Measurements from ENCODE around the gene TSPAN31. TPM values are rescaled to one million over a fixed set of nuclear protein-coding genes. Genes with fewer than 3 reads are reported as not detected.
A peak's percentile ranks its signal among the peaks of the same experiment; 100 is the strongest.

Gene TSPAN31
- polyA plus RNA-seq, 1 donor (not counting 4 experiments of a cell fraction or from before 2014, with no cell fraction given): 47.7 TPM

DNA sequence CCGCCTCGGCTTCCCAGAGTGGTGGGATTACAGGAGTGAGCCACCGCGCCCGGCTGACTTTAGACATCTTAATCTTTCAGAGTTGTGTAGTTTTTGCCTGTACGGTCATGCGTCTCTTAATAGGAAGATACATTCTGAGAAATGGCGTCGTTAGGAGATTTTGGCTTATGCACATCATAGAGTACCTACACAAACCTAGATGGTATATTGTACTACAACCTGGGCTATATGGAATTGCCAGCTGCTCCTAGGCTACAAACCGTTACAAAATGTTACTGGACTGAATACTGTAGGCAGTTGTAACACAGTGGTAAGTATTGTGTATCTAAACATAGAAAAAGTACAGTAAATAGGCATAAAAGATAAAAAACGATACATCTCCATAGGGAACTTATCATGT, 39.0 kb downstream of the TSPAN31 start:
- Histone ChIP-seq H3K79me2 (ENCODE audit: control insufficient read depth, insufficient read depth, low read length) (peaks cover 16% of the 10 kb centered on the region), H3K9me3 (ENCODE audit: control insufficient read depth, low read depth, low read length) (no peaks in the 10 kb centered on the region), H3K9ac (ENCODE audit: control insufficient read depth, extremely low read depth, insufficient read depth, low read length) (no peak overlapping the region), H3K9me1 (ENCODE audit: control insufficient read depth, extremely low read depth, insufficient read depth, low read length) (no peaks in the 10 kb centered on the region), H3K27ac (ENCODE audit: control insufficient read depth, insufficient read depth, low read length) (no peak overlapping the region), H3K4me2 (ENCODE audit: control insufficient read depth, extremely low read depth, insufficient read depth, low read depth, low read length) (peak overlapping the region; percentile 97), H2AFZ (ENCODE audit: control insufficient read depth, low read length) (no peak overlapping the region), H3K4me1 (ENCODE audit: control insufficient read depth, extremely low read depth, insufficient read depth, low read length) (peaks cover 8% of the 10 kb centered on the region), H3K36me3 (ENCODE audit: control insufficient read depth in 2 of 2, extremely low read depth in 1 of 2, insufficient read depth in 2 of 2, low read length in 2 of 2) (peaks cover 11 to 18% of the 10 kb centered on the region in 2 experiments), H4K20me1 (ENCODE audit: control insufficient read depth, extremely low read depth, insufficient read depth, low read length) (no peaks in the 10 kb centered on the region), H3K4me3 (ENCODE audit: control insufficient read depth in 2 of 3, extremely low read depth in 1 of 3, insufficient read depth in 2 of 3, low read depth in 1 of 3, low read length in 3 of 3) (no peak overlapping the region), H3K27me3 (ENCODE audit: control insufficient read depth, extremely low read depth, insufficient read depth, low read length) (no peaks in the 10 kb centered on the region)
- TF ChIP-seq EZH2 (IDR thresholded peaks at IDR 0.05; ENCODE audit: low read length) (no peak), CTCF (optimal IDR thresholded peaks at IDR 0.05 in 1 of 3, IDR thresholded peaks at IDR 0.05 in 1 of 3, conservative IDR thresholded peaks at IDR 0.05 in 1 of 3; ENCODE audit: extremely low read depth in 1 of 3, insufficient read depth in 2 of 3, low read length in 3 of 3) (no peak)
- DNase-seq (ENCODE audit: low read depth, low spot score) (no peak), FAIRE-seq (no peak)
- dilution Hi-C loops (cut with MboI; ENCODE audit: extremely low pct_ligation_motif_present, low sequenced_read_pairs): no loop called here

- FAIRE-seq (peak; percentile 73), DNase-seq (ENCODE audit: low read depth, low spot score) (peak; percentile 57)
- Histone ChIP-seq H4K20me1 (ENCODE audit: control insufficient read depth, extremely low read depth, insufficient read depth, low read length) (no peaks in the 10 kb centered on the region), H3K9ac (ENCODE audit: control insufficient read depth, extremely low read depth, insufficient read depth, low read length) (peak overlapping the region; percentile 24), H3K4me1 (ENCODE audit: control insufficient read depth, extremely low read depth, insufficient read depth, low read length) (peaks cover 19% of the 10 kb centered on the region), H3K9me1 (ENCODE audit: control insufficient read depth, extremely low read depth, insufficient read depth, low read length) (no peaks in the 10 kb centered on the region), H3K27me3 (ENCODE audit: control insufficient read depth, extremely low read depth, insufficient read depth, low read length) (no peaks in the 10 kb centered on the region), H3K36me3 (ENCODE audit: control insufficient read depth in 2 of 2, extremely low read depth in 1 of 2, insufficient read depth in 2 of 2, low read length in 2 of 2) (peaks cover 13 to 22% of the 10 kb centered on the region in 2 experiments), H3K27ac (ENCODE audit: control insufficient read depth, insufficient read depth, low read length) (peak overlapping the region; percentile 77), H3K9me3 (ENCODE audit: control insufficient read depth, low read depth, low read length) (no peaks in the 10 kb centered on the region), H3K4me2 (ENCODE audit: control insufficient read depth, extremely low read depth, insufficient read depth, low read depth, low read length) (peak overlapping the region; percentile 39), H3K79me2 (ENCODE audit: control insufficient read depth, insufficient read depth, low read length) (no peaks in the 10 kb centered on the region), H3K4me3 (ENCODE audit: control insufficient read depth in 2 of 3, extremely low read depth in 1 of 3, insufficient read depth in 2 of 3, low read depth in 1 of 3, low read length in 3 of 3) (no peak overlapping the region), H2AFZ (ENCODE audit: control insufficient read depth, low read length) (no peak overlapping the region)
- no peak for TF ChIP-seq EZH2 (IDR thresholded peaks at IDR 0.05; ENCODE audit: low read length)
- TF ChIP-seq CTCF (optimal IDR thresholded peaks at IDR 0.05 in 1 of 3, IDR thresholded peaks at IDR 0.05 in 1 of 3, conservative IDR thresholded peaks at IDR 0.05 in 1 of 3; ENCODE audit: extremely low read depth in 1 of 3, insufficient read depth in 2 of 3, low read length in 3 of 3): no peak
- dilution Hi-C loops (cut with MboI; ENCODE audit: extremely low pct_ligation_motif_present, low sequenced_read_pairs): no loop called here
Observed at GRCh38 chr12:57793920-57794319, 49.1 kb downstream of the TSPAN31 start.

All from keratinocyte (primary cell).